MM.1S (cell line): ENCODE data around the gene NME4.
A peak's percentile ranks its signal among the peaks of the same experiment; 100 is the strongest.

Experiments
- DNase-seq: peaks from one replicate; pipeline ENCODE4 v3.0.0-alpha.2; 2015
- H2AFZ ChIP-seq: fragments of 300-600 bp; sonication (generic); 2 replicates; pipeline ENCODE4 v1.6.0; 2016; ENCODE audit warnings: antibody characterized with exemption, low read length
- H3F3A ChIP-seq: fragments of 300-600 bp; sonication (generic); 2 replicates; pipeline ENCODE4 v1.6.1; 2016; ENCODE audit warnings: mild to moderate bottlenecking, antibody characterized with exemption, low read length, moderate library complexity, mixed read lengths; ENCODE audit not compliant: insufficient read depth
- H3K27ac ChIP-seq: fragments of 300-600 bp; sonication (generic); 2 replicates; pipeline ENCODE4 v1.5.1; 2016; ENCODE audit warnings: mild to moderate bottlenecking, low read length
- H3K27me3 ChIP-seq: fragments of 300-600 bp; sonication (generic); replicated peaks from 2 replicates; pipeline ENCODE4 v1.6.0; 2016; ENCODE audit warnings: low read length; ENCODE audit not compliant: insufficient read depth
- H3K36me3 ChIP-seq: fragments of 300-600 bp; sonication (generic); replicated peaks from 2 replicates; pipeline ENCODE4 v1.6.1; 2016; ENCODE audit warnings: mild to moderate bottlenecking, low read length, mixed read lengths; ENCODE audit not compliant: insufficient read depth
- H3K4me1 ChIP-seq: fragments of 300-600 bp; sonication (generic); 2 replicates; pipeline ENCODE4 v1.6.1; 2016; ENCODE audit warnings: low read length, mixed read lengths
- H3K4me2 ChIP-seq: fragments of 300-600 bp; sonication (generic); 2 replicates; pipeline ENCODE4 v1.6.0; 2016; ENCODE audit warnings: low read depth, low read length
- H3K4me3 ChIP-seq: fragments of 300-600 bp; sonication (generic); 2 replicates; pipeline ENCODE4 v1.5.1; 2016; ENCODE audit warnings: low read length, mixed read lengths
- H3K79me2 ChIP-seq: fragments of 300-600 bp; sonication (generic); 2 replicates; pipeline ENCODE4 v1.6.1; 2016; ENCODE audit warnings: mixed run types, low read length, mixed read lengths
- H3K9ac ChIP-seq: fragments of 300-600 bp; sonication (generic); 2 replicates; pipeline ENCODE4 v1.6.1; 2016; ENCODE audit warnings: low read length, mixed read lengths
- H3K9me2 ChIP-seq: fragments of 300-600 bp; sonication (generic); replicated peaks from 2 replicates; pipeline ENCODE4 v1.6.1; 2016; ENCODE audit warnings: mild to moderate bottlenecking, low read length, mixed read lengths; ENCODE audit not compliant: insufficient read depth
- H3K9me3 ChIP-seq: fragments of 300-600 bp; sonication (generic); replicated peaks from 2 replicates; pipeline ENCODE4 v1.6.1; 2016; ENCODE audit warnings: mild to moderate bottlenecking, low read length, mixed read lengths; ENCODE audit not compliant: insufficient read depth
- H4K20me1 ChIP-seq: fragments of 300-600 bp; sonication (generic); 2 replicates; pipeline ENCODE4 v1.6.1; 2016; ENCODE audit warnings: mild to moderate bottlenecking, low read length, moderate library complexity, mixed read lengths; ENCODE audit not compliant: insufficient read depth
- CTCF ChIP-seq: fragments of 300-600 bp; sonication (generic); IDR thresholded peaks from 2 replicates; pipeline ENCODE4 v1.5.1; 2016; ENCODE audit warnings: antibody characterized with exemption, low read length, mixed read lengths
- EZH2 ChIP-seq: fragments of 300-600 bp; sonication (generic); optimal IDR thresholded peaks from 2 replicates; pipeline ENCODE3; 2017; ENCODE audit warnings: low read depth, mild to moderate bottlenecking, antibody characterized with exemption, low read length, mixed read lengths
- EZH2phosphoT487 ChIP-seq: fragments of 300-600 bp; sonication (generic); IDR thresholded peaks from 2 replicates; pipeline ENCODE4 v1.6.1; 2018; ENCODE audit warnings: antibody characterized with exemption, low read length

Gene NME4

GRCh38 chr16:424623-425081 is 27.7 kb downstream of the NME4 start:
- peaks cover 12% of the 10 kb centered on the region for H3K4me1 ChIP-seq
- DNase-seq, result no peak
- no peaks in the 10 kb centered on the region for H3F3A ChIP-seq
- H3K27ac ChIP-seq, result no peak overlapping the region
- H3K9me2 ChIP-seq, result no peaks in the 10 kb centered on the region
- peak overlapping the region; percentile 86 for H2AFZ ChIP-seq
- peak overlapping the region; percentile 46; the same call in 1 of the 2 replicates for H3K9ac ChIP-seq
- peaks cover 15% of the 10 kb centered on the region; the same call in 1 of the 2 replicates for H3K27me3 ChIP-seq
- H3K79me2 ChIP-seq, result peaks cover 29% of the 10 kb centered on the region
- no peak for TF ChIP-seq CTCF
- H3K36me3 ChIP-seq, result no peaks in the 10 kb centered on the region
- peak overlapping the region; percentile 72 for H3K4me2 ChIP-seq
- no peaks in the 10 kb centered on the region for H4K20me1 ChIP-seq
- H3K4me3 ChIP-seq, result peak overlapping the region; percentile 84
- H3K9me3 ChIP-seq, result no peaks in the 10 kb centered on the region

GRCh38 chr16:425082-425718 is 28.2 kb downstream of the NME4 start, which contains the start of gene RAB11FIP3:
TSS of gene RAB11FIP3 (plus strand) at chr16:425649. CDS start at chr16:426007, 358 bp downstream.
- H3K4me1 ChIP-seq, result peaks cover 12% of the 10 kb centered on the region
- no peaks in the 10 kb centered on the region for H3K36me3 ChIP-seq
- H3K4me2 ChIP-seq, result peak within 1 kb of the TSS; percentile 97
- H3F3A ChIP-seq, result no peaks in the 10 kb centered on the region
- H3K9me2 ChIP-seq, result no peaks in the 10 kb centered on the region
- peak within 1 kb of the TSS; percentile 46; the same call in 1 of the 2 replicates for H3K9ac ChIP-seq
- peak within 1 kb of the TSS; percentile 84 for H3K4me3 ChIP-seq
- no peak within 1 kb of the TSS for H3K27ac ChIP-seq
- H2AFZ ChIP-seq, result peak within 1 kb of the TSS; percentile 86
- DNase-seq, result peak; percentile 88
- no peaks in the 10 kb centered on the region for H4K20me1 ChIP-seq
- H3K79me2 ChIP-seq, result peaks cover 34% of the 10 kb centered on the region
- TF ChIP-seq EZH2phosphoT487, result no peak
- TF ChIP-seq CTCF, result peak; percentile 32
- no peaks in the 10 kb centered on the region for H3K9me3 ChIP-seq
- H3K27me3 ChIP-seq, result peaks cover 15% of the 10 kb centered on the region; the same call in 1 of the 2 replicates

- peaks cover 14% of the 10 kb centered on the region; the same call in 1 of the 2 replicates for H3K27me3 ChIP-seq
- no peak overlapping the region for H3K27ac ChIP-seq
- no peak overlapping the region for H3K4me2 ChIP-seq
- no peak for TF ChIP-seq EZH2
- no peak for TF ChIP-seq CTCF
- TF ChIP-seq EZH2phosphoT487, result no peak
- H3K36me3 ChIP-seq, result no peaks in the 10 kb centered on the region
- H3K79me2 ChIP-seq, result peaks cover 38% of the 10 kb centered on the region
- no peaks in the 10 kb centered on the region for H4K20me1 ChIP-seq
- no peaks in the 10 kb centered on the region for H3K9me2 ChIP-seq
- H3F3A ChIP-seq, result no peaks in the 10 kb centered on the region
- peaks cover 12% of the 10 kb centered on the region for H3K4me1 ChIP-seq
- H3K9ac ChIP-seq, result no peak overlapping the region
- no peak overlapping the region for H2AFZ ChIP-seq
- H3K4me3 ChIP-seq, result no peak overlapping the region
- DNase-seq, result no peak
- no peaks in the 10 kb centered on the region for H3K9me3 ChIP-seq
Measured at GRCh38 chr16:425740-426114, 28.7 kb downstream of the NME4 start.
